GM18511 (cell line): Measurements from ENCODE around the gene ETFRF1.

ENCODE experiments used
- ATAC-seq: cut with Tn5 transposase; IDR thresholded peaks from one replicate; pipeline ENCODE4 v1.9.1; 2021; ENCODE audit warnings: mild to moderate bottlenecking, moderate library complexity; ENCODE audit not compliant: unreplicated experiment

The ETFRF1 gene, protein sequence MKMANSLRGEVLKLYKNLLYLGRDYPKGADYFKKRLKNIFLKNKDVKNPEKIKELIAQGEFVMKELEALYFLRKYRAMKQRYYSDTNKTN

DNA sequence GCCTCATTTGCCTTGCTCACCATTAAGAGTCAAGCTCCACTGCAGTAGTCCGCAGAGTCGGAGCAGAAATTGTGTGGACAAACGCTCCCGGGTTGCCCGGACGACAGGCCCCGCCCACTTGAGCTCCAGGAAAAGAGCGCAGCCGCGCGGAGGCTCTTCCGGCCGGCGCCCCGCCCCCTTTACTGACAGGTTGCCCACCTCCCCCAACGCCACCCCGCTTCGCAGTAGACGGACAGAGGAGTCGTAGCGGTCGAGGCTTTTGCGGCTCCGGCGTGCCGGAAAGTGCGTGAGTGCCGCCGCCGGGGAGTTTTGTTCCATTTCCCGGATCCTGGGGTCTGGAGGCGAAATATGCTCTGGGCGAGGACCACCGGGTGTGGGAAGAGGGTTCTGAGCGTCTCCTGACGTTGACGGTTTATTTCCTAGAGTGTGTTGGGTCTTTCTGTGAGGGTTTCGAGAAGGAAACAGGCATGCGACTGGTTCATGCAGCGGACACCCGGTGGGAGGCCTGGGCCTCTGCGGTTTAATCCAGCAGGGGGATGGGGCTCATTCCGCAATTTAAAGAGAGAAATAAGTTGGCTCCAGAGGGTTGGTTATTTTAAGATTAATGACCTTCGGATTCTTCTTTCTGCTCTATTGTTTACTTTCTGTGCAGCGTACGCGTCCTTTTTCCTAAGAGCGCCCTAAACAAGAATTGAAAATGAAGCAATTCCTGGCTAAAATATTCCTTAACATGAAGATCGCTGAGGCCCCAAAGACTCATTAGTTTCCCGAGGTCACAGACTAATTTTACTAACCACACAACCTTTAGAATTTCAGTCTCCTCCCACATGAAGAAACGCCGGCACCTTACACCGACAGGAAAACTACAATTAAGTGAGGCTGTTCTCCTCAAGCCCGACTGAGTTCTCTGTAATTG is at the start of gene ETFRF1, which contains the start of gene DNAI7:
Gene ETFRF1, plus strand, starts transcription at position 182 of the 916 bp plus-strand sequence. CDS start 8,720 bp downstream, outside the sequence.
Gene DNAI7, minus strand, starts transcription at position 105 of the 916 bp plus-strand sequence. Its CDS starts 82 bp downstream, at position 23.
- peak; percentile 95 for ATAC-seq

DNA sequence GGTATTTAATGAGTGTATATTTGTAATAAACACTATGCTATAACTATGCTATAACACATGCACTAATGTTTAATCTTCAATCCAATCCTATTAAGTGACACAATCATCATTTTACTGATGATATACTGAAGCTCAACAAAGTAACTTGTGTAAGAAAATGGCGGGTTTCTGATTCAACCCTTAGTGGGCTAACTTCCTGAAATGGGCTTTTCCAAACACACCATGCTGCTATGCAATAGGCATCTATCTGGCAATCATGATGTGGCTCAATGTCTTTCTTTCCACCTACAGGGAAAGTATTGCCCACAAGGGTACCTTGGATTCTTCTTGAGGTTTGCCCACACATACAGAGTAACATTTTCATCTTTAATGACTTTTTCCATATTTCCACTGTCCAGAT is 48.4 kb upstream of the ETFRF1 start:
- no peak for ATAC-seq

DNA sequence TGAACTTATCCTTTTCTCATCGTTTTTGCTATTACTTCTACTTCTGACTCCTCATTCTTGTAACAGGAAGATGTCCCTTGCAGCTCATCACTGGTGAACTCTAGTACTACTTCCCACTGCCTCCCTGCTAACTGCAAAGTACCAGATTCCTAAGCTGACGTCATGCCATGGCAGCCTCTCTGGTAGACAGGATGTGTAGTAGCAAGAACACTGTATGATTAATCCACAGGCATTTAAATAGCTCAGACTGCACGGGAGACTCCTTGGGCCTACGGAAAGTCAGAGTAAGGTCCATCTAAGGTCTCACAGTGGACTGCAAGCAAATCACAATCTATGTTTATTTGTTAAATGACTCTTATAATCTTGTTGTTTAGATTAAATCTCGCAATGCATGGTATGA is 43.6 kb upstream of the ETFRF1 start:
- ATAC-seq, result no peak

DNA sequence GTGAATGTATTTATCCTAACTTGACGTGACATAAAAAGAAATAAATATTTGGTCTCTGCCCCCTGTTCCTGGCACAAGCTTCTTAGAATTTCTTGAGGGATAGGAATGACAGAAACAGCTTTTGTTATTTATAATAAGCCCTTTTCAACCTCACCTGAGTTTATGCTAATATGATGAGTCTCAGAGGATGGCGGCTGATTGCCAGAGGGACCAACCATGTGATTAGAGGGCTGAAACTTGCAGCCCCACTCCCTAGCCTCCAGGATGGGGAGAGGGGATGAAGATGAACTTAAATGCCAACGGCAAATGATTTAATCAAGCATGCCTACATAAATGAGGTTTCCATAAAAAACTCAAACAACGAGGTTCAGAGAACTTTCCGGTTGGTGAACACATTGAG is 43.0 kb upstream of the ETFRF1 start:
- no peak for ATAC-seq

DNA sequence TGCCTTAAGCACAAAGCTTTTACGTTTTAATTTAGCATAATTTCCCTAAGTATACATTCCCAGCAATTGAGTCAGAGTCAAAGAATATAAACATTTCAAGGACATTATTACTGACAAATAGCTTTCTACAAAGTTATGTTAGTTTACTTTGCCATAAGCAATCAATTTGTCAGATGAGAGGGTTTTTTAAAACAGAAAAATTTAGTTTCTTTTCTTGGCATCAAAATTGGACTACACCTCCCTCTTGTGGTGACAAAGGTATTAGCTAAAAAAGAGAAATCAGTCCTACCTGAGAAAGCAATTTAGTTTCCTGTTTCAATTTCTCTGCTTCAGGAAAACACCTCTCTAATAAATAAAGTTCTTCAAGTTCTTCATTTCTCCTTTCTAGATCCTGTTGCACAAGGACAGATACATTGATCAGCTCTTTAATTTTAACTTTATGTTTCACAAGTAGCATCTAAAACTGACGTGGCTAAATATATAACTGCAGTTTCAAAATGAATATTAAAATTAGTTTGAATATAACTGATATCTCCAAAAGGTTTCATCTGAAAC is 39.9 kb upstream of the ETFRF1 start:
- peak; percentile 55 for ATAC-seq

DNA sequence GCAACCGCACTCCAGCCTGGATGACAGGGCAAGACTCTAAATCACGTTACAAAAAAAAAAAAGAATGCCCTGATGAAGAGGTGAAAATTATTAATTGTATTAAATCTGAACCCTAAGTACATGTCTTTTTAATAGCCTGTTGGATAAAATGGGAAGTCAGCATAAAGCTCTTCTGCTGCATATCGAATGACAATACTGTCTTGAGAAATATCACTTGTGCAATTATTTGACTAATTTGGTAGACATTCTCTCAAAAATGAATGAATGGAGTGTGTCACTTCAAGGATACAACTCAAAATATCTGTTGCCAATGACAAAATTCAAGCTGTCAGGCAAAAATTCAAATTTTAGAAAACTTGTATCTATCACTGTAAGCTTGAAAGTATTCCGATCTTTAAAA is 39.0 kb upstream of the ETFRF1 start:
- no peak for ATAC-seq

DNA sequence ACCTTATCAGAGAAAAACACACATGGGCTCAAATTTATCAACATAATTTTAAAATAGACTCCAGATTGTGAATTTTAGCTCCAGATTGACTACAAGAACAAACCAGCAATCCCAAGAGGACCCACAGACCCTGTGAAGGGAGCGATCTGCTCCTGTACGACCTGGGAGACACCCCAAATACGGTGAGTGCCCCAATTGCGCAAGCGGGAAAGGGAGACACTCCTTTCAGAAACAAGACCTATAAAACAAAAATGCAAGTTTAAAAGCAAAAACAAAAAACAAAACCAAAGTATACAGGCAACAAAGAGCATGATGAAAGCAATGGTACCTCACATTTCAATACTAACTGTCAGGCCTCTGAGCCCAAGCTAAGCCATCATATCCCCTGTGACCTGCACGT is 32.2 kb upstream of the ETFRF1 start:
- no peak for ATAC-seq

DNA sequence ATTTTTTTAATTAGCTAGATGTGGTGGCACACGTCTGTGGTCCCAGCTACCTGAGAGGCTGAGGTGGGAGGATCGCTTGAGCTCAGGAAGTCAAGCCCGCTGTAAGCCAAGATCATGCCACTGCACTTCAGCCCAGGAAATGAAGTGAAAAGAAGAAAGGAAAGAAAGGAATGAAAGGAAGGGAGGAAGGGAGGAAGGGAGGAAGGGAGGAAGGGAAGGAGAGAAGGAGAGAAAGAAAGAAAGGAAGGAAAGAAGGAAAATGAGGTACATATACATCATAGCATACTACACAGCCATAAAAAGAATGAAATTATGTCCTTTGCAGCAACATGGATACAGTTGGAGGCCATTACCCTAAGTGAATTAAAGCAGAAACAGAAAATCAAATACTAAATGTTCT is 12.3 kb upstream of the ETFRF1 start:
- no peak for ATAC-seq

DNA sequence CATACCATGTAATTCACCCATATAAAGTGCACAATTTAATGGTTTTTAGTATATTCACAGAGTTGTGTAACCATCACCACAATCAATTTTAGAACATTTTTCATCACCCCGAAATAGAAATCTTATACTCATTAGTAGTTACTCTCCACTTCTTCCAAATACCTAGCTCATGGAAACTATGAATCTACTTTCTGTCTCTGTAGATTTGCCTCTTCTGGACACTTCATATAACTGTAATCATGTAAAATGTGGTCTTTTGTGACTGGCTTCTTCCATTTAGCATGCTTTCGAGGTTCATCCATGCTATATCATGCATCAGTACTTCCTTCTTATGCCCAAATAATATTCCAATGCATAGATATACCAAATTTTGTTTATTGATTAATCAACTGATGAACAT is 10.9 kb upstream of the ETFRF1 start:
- no peak for ATAC-seq

DNA sequence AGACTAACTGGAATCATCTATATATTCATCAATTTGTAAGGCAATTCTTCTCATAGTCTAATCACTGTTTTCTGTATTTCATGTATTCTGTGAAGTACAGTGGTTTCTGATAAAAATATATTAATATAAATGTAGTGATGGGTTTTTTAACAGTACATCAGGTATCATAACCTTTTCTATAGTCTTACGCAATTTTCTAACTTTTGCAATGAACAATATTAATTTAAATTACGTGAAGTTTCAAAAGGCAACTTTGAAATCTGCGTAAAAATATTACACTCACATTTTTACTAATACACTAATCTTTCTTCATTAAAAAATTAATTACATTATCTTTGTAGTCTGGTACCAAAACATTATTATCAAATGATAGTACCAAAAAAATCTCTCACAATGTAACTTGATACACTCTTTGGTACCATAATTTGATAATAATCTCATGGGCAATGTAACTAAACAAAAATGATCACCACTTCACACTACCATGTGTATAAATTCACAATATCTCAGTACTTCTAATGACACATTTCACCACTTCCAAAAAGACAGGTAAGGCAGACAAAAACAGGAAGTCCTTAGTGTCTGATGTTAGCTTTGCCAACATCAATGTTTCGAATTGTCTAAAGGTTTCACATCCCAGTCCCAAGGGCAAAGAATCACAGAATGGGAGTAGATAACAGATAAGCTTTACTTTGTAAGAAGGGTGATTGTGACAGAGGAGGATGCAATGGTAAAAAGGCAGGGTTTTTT is 8.8 kb upstream of the ETFRF1 start:
- peak; percentile 84 for ATAC-seq

DNA sequence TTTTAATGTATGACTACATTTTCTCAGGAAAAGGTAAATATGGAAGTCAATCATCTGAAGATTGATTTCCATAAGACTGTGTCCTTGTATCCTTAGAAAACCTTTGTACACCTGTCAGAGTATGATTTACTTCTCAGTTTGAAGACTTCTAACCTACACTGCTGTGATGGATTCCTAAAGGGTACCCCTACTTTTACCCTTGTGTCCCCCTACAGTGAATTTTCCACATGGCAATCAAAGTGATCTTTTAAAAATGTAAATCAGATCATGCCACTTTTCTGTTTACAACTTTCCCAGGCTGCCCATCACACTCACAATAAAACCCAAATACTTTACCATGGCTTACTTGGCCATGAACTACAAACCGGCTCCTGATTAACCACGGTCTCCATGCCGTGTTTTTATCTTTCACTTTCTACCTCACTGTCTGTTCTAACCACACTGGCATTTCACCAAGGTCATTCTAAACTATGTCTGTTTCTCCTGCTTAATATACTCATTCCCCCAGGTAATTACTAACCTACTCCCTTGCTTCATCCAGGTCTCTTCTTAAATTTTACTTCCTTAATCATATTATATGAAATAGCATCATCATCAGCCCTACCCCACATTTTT is 8.1 kb upstream of the ETFRF1 start:
- ATAC-seq, result peak; percentile 87

DNA sequence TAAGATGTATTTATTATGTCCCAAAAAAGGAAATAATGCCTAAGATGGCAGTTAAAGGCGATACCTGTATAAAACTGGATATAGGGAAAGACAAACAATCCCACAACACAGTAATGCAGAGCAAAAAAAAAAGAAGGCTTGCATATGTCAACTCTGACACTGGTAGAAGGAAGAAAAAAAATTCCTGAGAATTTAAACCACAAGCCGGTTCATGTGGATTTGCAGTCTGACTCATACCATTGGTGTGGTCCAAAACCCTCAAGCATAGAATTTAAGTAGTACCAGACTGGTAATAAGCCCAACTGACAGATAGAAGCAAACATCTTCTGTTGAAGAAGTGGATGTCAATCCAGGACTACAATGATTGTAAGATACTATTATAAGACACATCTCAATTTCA is 7.3 kb upstream of the ETFRF1 start:
- no peak for ATAC-seq

DNA sequence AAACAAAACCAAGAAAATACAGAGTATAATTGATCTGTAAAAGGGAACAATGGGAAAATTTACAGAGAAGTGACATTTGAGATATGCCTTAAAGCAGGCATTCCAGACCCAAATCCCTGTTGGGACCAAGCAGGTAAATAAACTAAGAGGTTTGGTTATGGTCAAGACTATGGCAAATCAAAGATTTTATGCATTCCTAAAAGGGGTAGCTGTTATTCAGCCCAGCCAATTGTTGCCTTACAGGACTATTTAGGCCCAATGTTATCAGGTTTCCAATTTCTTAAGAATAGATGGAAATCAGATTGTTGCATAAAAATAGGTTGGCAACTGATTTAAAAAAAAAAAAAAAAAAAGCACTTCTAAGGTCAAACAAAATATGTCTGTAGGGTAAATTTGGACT is 5.4 kb upstream of the ETFRF1 start:
- no peak for ATAC-seq

DNA sequence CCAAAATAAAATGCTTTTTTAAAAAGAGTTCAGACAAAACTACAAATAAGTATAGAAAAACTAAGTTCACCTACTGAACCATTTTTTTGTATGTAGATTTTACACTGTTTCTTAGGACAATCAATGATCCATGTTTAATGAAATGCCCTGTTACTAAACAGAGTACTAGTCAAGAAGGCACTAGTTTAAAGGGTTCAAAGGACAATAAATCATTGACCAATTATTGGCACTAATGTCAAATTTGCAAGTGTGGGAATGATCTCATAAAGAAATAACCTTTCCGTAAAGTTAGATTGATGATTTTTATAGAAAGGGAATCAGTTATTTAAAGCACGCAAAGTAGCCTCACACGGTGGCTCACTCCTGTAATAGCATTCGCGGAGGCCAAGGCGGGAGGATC is 4.2 kb upstream of the ETFRF1 start:
- ATAC-seq, result no peak

DNA sequence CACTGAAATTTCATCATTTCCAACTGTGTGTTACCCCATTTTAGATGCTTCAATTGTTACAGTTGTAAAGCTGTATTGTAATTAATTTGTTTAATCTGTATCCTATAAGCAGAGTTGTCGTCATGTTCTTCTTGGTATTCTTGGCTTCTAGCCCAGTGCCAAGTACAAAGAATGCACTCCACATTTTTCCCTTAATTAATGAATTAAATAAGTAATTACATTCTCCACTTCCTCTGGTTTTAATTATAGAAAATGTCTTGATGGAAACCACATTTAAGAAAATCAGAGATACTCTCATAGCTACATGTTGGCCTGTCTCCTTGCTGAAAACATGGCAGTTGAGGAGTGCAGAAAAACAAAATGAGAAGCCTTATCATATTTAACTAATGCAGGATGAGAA is 823 bp upstream of the ETFRF1 start:
- no peak for ATAC-seq

DNA sequence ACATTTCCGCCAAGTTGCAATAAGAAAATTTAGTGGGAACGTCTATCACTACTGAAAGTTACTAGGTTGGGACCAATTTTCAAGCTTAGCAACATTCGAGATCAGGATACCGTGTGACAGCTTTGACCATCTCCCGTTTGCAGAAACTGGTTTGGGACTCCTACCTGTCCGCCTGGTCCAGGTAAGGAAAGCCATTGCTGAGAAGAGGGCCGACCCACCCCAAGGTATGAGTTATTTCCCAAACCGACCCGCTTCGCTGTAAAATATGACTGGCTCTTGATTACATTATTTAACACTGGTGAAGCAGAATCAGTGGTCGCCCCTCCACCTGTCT is 348 bp upstream of the ETFRF1 start:
- ATAC-seq, result no peak

DNA sequence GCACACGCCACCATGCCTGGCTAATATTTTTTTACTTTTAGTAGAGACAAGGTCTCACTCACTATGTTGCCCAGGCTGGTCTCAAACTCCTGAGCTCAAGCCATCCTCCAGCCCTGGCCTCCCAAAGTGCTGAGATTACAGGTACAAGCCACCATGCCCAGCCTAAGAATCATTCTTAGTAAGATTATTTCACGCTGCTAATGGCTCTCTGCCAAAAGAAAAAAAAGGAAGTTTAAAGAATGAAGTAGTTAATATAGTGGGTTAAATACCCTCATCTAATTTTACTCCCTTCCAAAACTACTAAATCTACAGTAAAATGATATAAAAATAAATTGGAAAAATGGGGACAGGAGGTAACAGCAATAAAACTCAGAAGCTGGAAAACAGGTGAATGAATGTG is 2.6 kb downstream of the ETFRF1 start:
- no peak for ATAC-seq

DNA sequence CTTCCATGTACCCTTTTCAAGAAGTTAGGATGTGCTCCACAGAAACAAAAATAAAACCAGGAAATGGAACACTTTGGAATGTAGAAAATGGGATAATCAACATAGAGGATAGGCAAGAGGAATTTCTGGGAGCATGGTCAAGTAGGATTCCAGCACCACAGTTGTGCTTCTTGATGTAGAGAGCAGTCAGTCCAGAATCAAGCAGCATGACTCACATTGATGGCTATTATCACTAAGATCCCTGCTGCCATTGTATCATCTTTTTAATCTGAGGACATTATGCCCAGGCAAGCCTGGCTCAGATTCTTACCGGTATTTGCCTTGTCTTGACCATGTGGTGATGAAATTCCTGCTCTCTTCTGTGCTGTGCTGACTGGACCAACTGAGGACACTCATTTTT is 5.7 kb downstream of the ETFRF1 start:
- no peak for ATAC-seq

DNA sequence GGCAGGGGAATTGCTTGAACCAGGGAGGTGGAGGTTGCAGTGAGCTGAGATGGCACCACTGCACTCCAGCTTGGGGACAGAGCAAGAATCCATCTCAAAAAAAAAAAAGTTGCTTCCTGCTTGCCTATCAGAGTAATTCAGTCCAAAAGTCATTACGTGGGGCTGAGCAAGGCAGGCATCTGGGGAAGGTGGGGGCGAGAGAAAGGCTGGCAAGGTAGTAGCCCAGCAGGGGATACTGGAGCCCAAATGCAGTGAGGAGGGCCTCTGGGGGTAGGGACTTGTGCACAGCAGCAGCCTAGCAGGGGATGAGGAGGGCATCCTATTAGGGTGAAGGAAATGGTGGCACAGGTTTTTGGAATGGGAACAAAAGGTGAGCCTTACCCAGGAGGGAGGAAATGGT is 7.1 kb downstream of the ETFRF1 start:
- ATAC-seq, result no peak

DNA sequence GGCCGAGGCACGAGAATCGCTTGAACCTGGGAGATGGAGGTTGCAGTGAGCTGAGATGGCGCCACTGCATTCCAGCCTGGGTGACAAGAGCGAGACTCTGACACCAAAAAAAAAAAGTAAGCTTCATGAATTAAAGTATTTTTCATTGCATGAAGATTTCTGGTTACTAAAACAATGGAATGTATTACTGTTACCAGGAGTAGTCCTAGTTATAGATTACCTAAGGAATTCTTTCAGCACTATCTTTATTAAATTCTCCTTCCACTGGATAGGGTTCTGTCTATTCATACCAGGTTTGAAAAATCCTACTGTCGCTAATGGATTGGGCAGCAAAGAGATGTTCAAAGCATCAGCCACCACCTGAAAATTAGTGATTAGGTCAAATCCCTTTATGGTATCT is 12.4 kb downstream of the ETFRF1 start:
- ATAC-seq, result no peak

DNA sequence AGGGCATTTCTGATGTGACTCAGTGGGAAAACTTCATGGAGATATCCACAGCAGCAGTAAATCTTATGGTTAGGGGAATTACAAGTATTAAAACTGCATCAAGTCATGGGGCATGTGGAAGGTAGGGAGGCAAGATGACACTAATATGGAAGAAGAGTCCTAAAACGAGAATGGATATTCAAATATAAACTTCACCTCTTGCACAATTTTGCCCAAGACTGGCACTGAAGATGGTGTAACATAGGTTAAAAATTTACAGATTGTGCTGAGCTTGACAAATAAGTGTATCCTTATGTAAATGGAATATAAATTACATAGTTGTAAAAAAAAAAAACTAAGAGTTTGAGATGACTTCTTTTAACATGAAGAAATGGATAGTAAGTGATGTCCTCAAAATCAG is 12.8 kb downstream of the ETFRF1 start:
- ATAC-seq, result no peak
